Effector CD8-positive, alpha-beta T cell (primary cell): ENCODE data around the gene SYNRG.
"Not testable (repeated sequence)": the region's sequence is repeated elsewhere in the genome, so short reads cannot be mapped to it uniquely, and the experiment has no call there.

ENCODE experiments used
- DNase-seq: peaks from one replicate; lab custom pipeline; 2025; lab: John Stamatoyannopoulos, UW

The SYNRG gene

GRCh38 chr17:37538981-37539659 is 70.1 kb downstream of the SYNRG start:
- no peak for DNase-seq

- no peak for DNase-seq
Measured at GRCh38 chr17:37535906-37536305, 73.3 kb downstream of the SYNRG start.

- no peak for DNase-seq
Measured at GRCh38 chr17:37532756-37533155, 76.5 kb downstream of the SYNRG start.

- no peak for DNase-seq
Measured at GRCh38 chr17:37530420-37530819, 78.8 kb downstream of the SYNRG start.

GRCh38 chr17:37527249-37527851 is 81.9 kb downstream of the SYNRG start:
- no peak for DNase-seq

GRCh38 chr17:37523715-37524219 is 85.5 kb downstream of the SYNRG start:
- no peak for DNase-seq

- no peak for DNase-seq
Measured at GRCh38 chr17:37521821-37522220, 87.4 kb downstream of the SYNRG start.

GRCh38 chr17:37520174-37520573 is 89.0 kb downstream of the SYNRG start:
- no peak for DNase-seq

GRCh38 chr17:37519251-37519985 is 89.8 kb downstream of the SYNRG start:
- DNase-seq, result no peak

- DNase-seq, result no peak
Measured at GRCh38 chr17:37518826-37519225, 90.4 kb downstream of the SYNRG start.

- DNase-seq, result no peak
Measured at GRCh38 chr17:37517881-37518280, 91.3 kb downstream of the SYNRG start.

- no peak for DNase-seq
Measured at GRCh38 chr17:37516127-37516571, 93.1 kb downstream of the SYNRG start.

- no peak for DNase-seq
Measured at GRCh38 chr17:37513711-37514110, 95.5 kb downstream of the SYNRG start.

GRCh38 chr17:37512442-37513068 is 96.7 kb downstream of the SYNRG start:
- no peak for DNase-seq

- not testable (repeated sequence) for DNase-seq
Measured at GRCh38 chr17:37511642-37512041, 97.6 kb downstream of the SYNRG start.

GRCh38 chr17:37510056-37510455 is 99.2 kb downstream of the SYNRG start:
- DNase-seq, result no peak

- no peak for DNase-seq
Measured at GRCh38 chr17:37507111-37507510, 102.1 kb downstream of the SYNRG start.

GRCh38 chr17:37506678-37507077 is 102.5 kb downstream of the SYNRG start:
- DNase-seq, result no peak

- DNase-seq, result no peak
Measured at GRCh38 chr17:37505333-37505732, 103.9 kb downstream of the SYNRG start.

GRCh38 chr17:37503148-37503547 is 106.1 kb downstream of the SYNRG start:
- DNase-seq, result no peak

GRCh38 chr17:37502009-37502936 is 106.9 kb downstream of the SYNRG start:
- no peak for DNase-seq
